ENCODE data around the gene C1QTNF7. TPM values are rescaled to one million over a fixed set of nuclear protein-coding genes. Genes with fewer than 3 reads are reported as not detected.

Gene C1QTNF7
- total and polyA plus RNA-seq, 7 donors: 0.20 to 2.3 (median 0.35) TPM

GRCh38 chr4:15489551-15489950 lies 61.7 kb downstream of the C1QTNF7 start:
- no peak overlapping the region for H3K4me3 ChIP-seq
- H3K27ac ChIP-seq: no peak overlapping the region
- no peak for ATAC-seq
- H3K27me3 ChIP-seq (ENCODE audit: insufficient read depth in 3 of 3, low read length in 2 of 3): no peaks in the 10 kb centered on the region
- no peaks in the 10 kb centered on the region for H3K9me3 ChIP-seq
- TF ChIP-seq CTCF (IDR thresholded peaks at IDR 0.05): no peak
- intact Hi-C loops (cut with DNase I): no loop called here
- DNase-seq: no peak
- WGBS, 3 donors: 84 to 92% (median 85%) methylated on average over 2 of the region's 2 CpGs
- no peaks in the 10 kb centered on the region for H3K4me1 ChIP-seq
- peaks cover 0 to 4% of the 10 kb centered on the region in 2 donors for H3K36me3 ChIP-seq (ENCODE audit: insufficient read depth in 1 of 2, low read depth in 1 of 2)

- DNase-seq (no peak), ATAC-seq (no peak)
- Histone ChIP-seq H3K36me3 (ENCODE audit: insufficient read depth in 1 of 2, low read depth in 1 of 2) (peaks cover 0 to 4% of the 10 kb centered on the region in 2 donors), H3K27ac (no peak overlapping the region), H3K9me3 (peaks cover 14% of the 10 kb centered on the region), H3K4me3 (no peak overlapping the region), H3K4me1 (no peaks in the 10 kb centered on the region), H3K27me3 (ENCODE audit: insufficient read depth in 3 of 3, low read length in 2 of 3) (no peaks in the 10 kb centered on the region)
- TF ChIP-seq CTCF (IDR thresholded peaks at IDR 0.05): no peak
- intact Hi-C loops (cut with DNase I): no loop called here
Observed at GRCh38 chr4:15493411-15493810, 65.6 kb downstream of the C1QTNF7 start.

- no peak overlapping the region for H3K27ac ChIP-seq
- no peaks in the 10 kb centered on the region for H3K4me1 ChIP-seq
- DNase-seq (no peak), ATAC-seq (no peak)
- peaks cover 14% of the 10 kb centered on the region for H3K9me3 ChIP-seq
- intact Hi-C loops (cut with DNase I): no loop called here
- no peak for TF ChIP-seq CTCF (IDR thresholded peaks at IDR 0.05)
- WGBS, 3 donors: 44 to 70% (median 54%) methylated on average over 1 of the region's 1 CpG
- H3K36me3 ChIP-seq (ENCODE audit: insufficient read depth in 1 of 2, low read depth in 1 of 2): no peaks in the 10 kb centered on the region
- no peak overlapping the region for H3K4me3 ChIP-seq
- H3K27me3 ChIP-seq (ENCODE audit: insufficient read depth in 3 of 3, low read length in 2 of 3): no peaks in the 10 kb centered on the region
Observed at GRCh38 chr4:15495621-15496020, 67.8 kb downstream of the C1QTNF7 start.

Other genes starting within 250 kb of the C1QTNF7 start
- 1 to 10 TPM; 1.8 to 4.7 (median 2.2) TPM for gene CC2D2A, start 41.8 kb downstream of the C1QTNF7 start, total RNA-seq
- 1 to 10 TPM; 1.6 to 2.3 (median 1.6) TPM for gene CC2D2A, start 41.8 kb downstream of the C1QTNF7 start, polyA plus RNA-seq
- 10 to 100 TPM; 53.9 to 91.2 (median 67.9) TPM for gene FBXL5, start 227.3 kb downstream of the C1QTNF7 start, total RNA-seq
- 10 to 100 TPM; 46.1 to 68.5 (median 49.1) TPM for gene FBXL5, start 227.3 kb downstream of the C1QTNF7 start, polyA plus RNA-seq